NCI-H2196 (cell line): Measurements from ENCODE around the gene SAMSN1.
"Not testable (repeated sequence)": the region's sequence is repeated elsewhere in the genome, so short reads cannot be mapped to it uniquely, and the experiment has no call there.

Experiments
- DNase-seq: peaks from one replicate; lab custom pipeline; 2025; ENCODE audit not compliant: unreplicated experiment; lab: John Stamatoyannopoulos, UW

SAMSN1 gene

GRCh38 chr21:14567331-14568279 is 21.5 kb upstream of the SAMSN1 start:
- DNase-seq, result no peak

GRCh38 chr21:14566894-14567293 is 20.8 kb upstream of the SAMSN1 start:
- DNase-seq, result no peak

- no peak for DNase-seq
Measured at GRCh38 chr21:14562959-14563358, 16.8 kb upstream of the SAMSN1 start.

GRCh38 chr21:14560555-14560954 is 14.4 kb upstream of the SAMSN1 start:
- DNase-seq, result no peak

- DNase-seq, result no peak
Measured at GRCh38 chr21:14560139-14560538, 14.0 kb upstream of the SAMSN1 start.

- no peak for DNase-seq
Measured at GRCh38 chr21:14559102-14559501, 13.0 kb upstream of the SAMSN1 start.

GRCh38 chr21:14557413-14557812 is 11.3 kb upstream of the SAMSN1 start:
- no peak for DNase-seq

GRCh38 chr21:14554948-14555347 is 8.8 kb upstream of the SAMSN1 start:
- no peak for DNase-seq

GRCh38 chr21:14553422-14553821 is 7.3 kb upstream of the SAMSN1 start:
- DNase-seq, result no peak

GRCh38 chr21:14551741-14552140 is 5.6 kb upstream of the SAMSN1 start:
- no peak for DNase-seq

GRCh38 chr21:14550135-14550534 is 4.0 kb upstream of the SAMSN1 start:
- DNase-seq, result no peak

- DNase-seq, result no peak
Measured at GRCh38 chr21:14548779-14549178, 2.7 kb upstream of the SAMSN1 start.

GRCh38 chr21:14547834-14548513 is 1.9 kb upstream of the SAMSN1 start:
- DNase-seq, result no peak

- DNase-seq, result not testable (repeated sequence)
Measured at GRCh38 chr21:14546719-14547118, 604 bp upstream of the SAMSN1 start.

GRCh38 chr21:14543983-14544382 is 2.1 kb downstream of the SAMSN1 start:
- DNase-seq, result no peak

- no peak for DNase-seq
Measured at GRCh38 chr21:14542638-14543037, 3.5 kb downstream of the SAMSN1 start.

GRCh38 chr21:14541841-14542490 is 4.1 kb downstream of the SAMSN1 start:
- no peak for DNase-seq

GRCh38 chr21:14538483-14538882 is 7.6 kb downstream of the SAMSN1 start:
- DNase-seq, result no peak

GRCh38 chr21:14536929-14537328 is 9.2 kb downstream of the SAMSN1 start:
- no peak for DNase-seq

GRCh38 chr21:14535702-14536101 is 10.4 kb downstream of the SAMSN1 start:
- no peak for DNase-seq

GRCh38 chr21:14533499-14534428 is 12.4 kb downstream of the SAMSN1 start:
- no peak for DNase-seq
